ENCODE results near the gene HSD11B1.
A peak's percentile ranks its signal among the peaks of the same experiment; 100 is the strongest.
"Not testable (repeated sequence)": the region's sequence is repeated elsewhere in the genome, so short reads cannot be mapped to it uniquely, and the experiment has no call there.

HSD11B1 gene

GRCh38 chr1:209675565-209676154, 29.0 kb upstream of the HSD11B1 start:
- ATAC-seq, result no peak
- Mint-ChIP-seq H3K27ac (peak overlapping the region; percentile 51), H3K9me3 (peaks cover 4% of the 10 kb centered on the region), H3K27me3 (peaks cover 55% of the 10 kb centered on the region), H3K4me1 (peaks cover 40% of the 10 kb centered on the region), H3K36me3 (no peaks in the 10 kb centered on the region), H3K4me3 (peak overlapping the region; percentile 72)

GRCh38 chr1:209678981-209679539, 25.6 kb upstream of the HSD11B1 start:
- H3K4me3 Mint-ChIP-seq, result no peak overlapping the region
- H3K27me3 Mint-ChIP-seq, result peaks cover 64% of the 10 kb centered on the region
- no peak overlapping the region for H3K27ac Mint-ChIP-seq
- no peaks in the 10 kb centered on the region for H3K9me3 Mint-ChIP-seq
- peaks cover 20% of the 10 kb centered on the region for H3K4me1 Mint-ChIP-seq
- ATAC-seq, result no peak
- no peaks in the 10 kb centered on the region for H3K36me3 Mint-ChIP-seq

DNA sequence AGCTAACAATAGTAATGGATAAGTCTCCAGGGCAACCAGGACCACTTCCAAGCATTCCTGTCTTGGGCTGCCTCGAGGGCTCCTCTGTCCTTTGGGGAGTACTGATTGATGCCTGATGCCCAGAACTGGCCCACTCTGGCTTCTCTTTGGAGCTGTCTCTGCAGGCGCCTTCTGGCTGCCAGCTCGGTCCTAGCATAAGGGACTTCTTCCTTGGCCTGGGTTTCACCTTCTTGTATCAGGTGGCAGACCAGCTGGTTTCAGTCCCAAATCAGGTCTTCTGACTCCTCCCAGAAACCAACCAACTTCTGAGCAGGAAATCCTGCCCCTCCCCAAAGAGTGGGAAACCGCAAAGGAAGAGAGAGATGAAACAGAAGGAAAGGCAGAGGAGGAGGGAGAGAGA, 18.8 kb upstream of the HSD11B1 start:
- Mint-ChIP-seq H3K9me3 (no peaks in the 10 kb centered on the region), H3K27ac (no peak overlapping the region), H3K36me3 (no peaks in the 10 kb centered on the region), H3K4me3 (no peak overlapping the region), H3K27me3 (peaks cover 9% of the 10 kb centered on the region), H3K4me1 (peaks cover 9% of the 10 kb centered on the region)
- no peak for ATAC-seq

- peaks cover 6% of the 10 kb centered on the region for H3K27me3 Mint-ChIP-seq
- H3K36me3 Mint-ChIP-seq, result no peaks in the 10 kb centered on the region
- H3K4me3 Mint-ChIP-seq, result no peak overlapping the region
- peaks cover 9% of the 10 kb centered on the region for H3K4me1 Mint-ChIP-seq
- ATAC-seq, result no peak
- H3K9me3 Mint-ChIP-seq, result no peaks in the 10 kb centered on the region
- H3K27ac Mint-ChIP-seq, result no peak overlapping the region
Observed at GRCh38 chr1:209686322-209686721, 18.3 kb upstream of the HSD11B1 start.

DNA sequence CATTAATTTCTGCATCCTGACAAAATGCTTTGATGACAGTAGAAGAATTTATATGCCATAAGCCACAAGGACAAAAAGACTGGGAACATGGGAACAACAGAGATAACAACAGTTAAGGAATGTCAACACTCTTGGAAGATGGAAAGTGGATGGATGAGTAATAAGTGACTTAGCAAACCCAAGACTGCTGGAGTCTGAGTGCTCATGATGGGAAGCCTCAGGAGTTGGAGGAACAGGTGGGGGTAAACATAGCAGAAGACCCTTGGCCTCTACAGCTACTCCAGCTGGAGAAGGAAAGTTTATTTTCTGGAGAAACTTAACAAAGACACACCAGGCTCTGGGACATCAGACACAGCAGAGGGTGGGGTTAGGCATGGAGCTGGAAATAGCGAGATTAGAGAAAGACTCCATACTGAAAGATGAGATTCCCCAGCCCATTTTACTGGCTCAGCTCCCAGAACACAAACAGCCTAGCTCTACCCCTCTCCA, 15.9 kb upstream of the HSD11B1 start:
- peaks cover 4% of the 10 kb centered on the region for H3K27me3 Mint-ChIP-seq
- no peak overlapping the region for H3K27ac Mint-ChIP-seq
- H3K4me1 Mint-ChIP-seq, result peaks cover 15% of the 10 kb centered on the region

GRCh38 chr1:209689477-209689876, 15.2 kb upstream of the HSD11B1 start:
- Mint-ChIP-seq H3K9me3 (no peaks in the 10 kb centered on the region), H3K4me3 (no peak overlapping the region), H3K27me3 (peaks cover 11% of the 10 kb centered on the region), H3K36me3 (no peaks in the 10 kb centered on the region), H3K27ac (no peak overlapping the region), H3K4me1 (peaks cover 15% of the 10 kb centered on the region)
- ATAC-seq, result no peak

More for the DNA sequence above, 15.9 kb upstream of the HSD11B1 start:
- Mint-ChIP-seq H3K36me3 (no peaks in the 10 kb centered on the region), H3K4me3 (no peak overlapping the region), H3K9me3 (no peaks in the 10 kb centered on the region)
- ATAC-seq, result no peak

- no peak for ATAC-seq
- Mint-ChIP-seq H3K36me3 (no peaks in the 10 kb centered on the region), H3K4me3 (no peak overlapping the region), H3K27me3 (peaks cover 19% of the 10 kb centered on the region), H3K27ac (no peak overlapping the region), H3K4me1 (peaks cover 9% of the 10 kb centered on the region), H3K9me3 (no peaks in the 10 kb centered on the region)
Observed at GRCh38 chr1:209691237-209691636, 13.4 kb upstream of the HSD11B1 start.

DNA sequence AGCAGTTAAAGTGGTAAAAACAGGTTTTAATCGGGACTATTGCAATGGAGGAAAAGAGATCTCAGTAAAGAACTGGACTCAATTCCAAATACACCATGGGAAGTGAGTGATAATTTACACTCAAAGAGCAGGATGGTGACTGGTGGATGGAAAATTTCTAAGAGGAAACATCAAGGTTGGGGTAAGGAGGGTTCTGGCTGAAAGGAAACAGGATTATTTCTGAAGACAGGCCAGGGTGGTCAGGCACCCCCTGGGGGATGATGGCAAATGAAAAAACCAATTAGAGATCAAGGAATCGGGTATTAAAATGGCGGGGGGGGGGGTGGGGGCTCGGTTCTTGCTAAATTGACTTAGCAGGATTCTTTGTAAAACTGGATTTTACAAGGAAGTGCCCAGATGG, 12.3 kb upstream of the HSD11B1 start:
- H3K27me3 Mint-ChIP-seq, result peaks cover 19% of the 10 kb centered on the region
- H3K4me3 Mint-ChIP-seq, result no peak overlapping the region
- H3K27ac Mint-ChIP-seq, result peak overlapping the region; percentile 3
- no peaks in the 10 kb centered on the region for H3K36me3 Mint-ChIP-seq
- H3K4me1 Mint-ChIP-seq, result peaks cover 6% of the 10 kb centered on the region
- no peaks in the 10 kb centered on the region for H3K9me3 Mint-ChIP-seq
- ATAC-seq, result no peak

GRCh38 chr1:209692745-209693504, 11.7 kb upstream of the HSD11B1 start:
- H3K27me3 Mint-ChIP-seq, result peaks cover 19% of the 10 kb centered on the region
- H3K36me3 Mint-ChIP-seq, result no peaks in the 10 kb centered on the region
- H3K27ac Mint-ChIP-seq, result peak overlapping the region; percentile 3
- peak; percentile 57 for ATAC-seq
- H3K4me3 Mint-ChIP-seq, result no peak overlapping the region
- peaks cover 6% of the 10 kb centered on the region for H3K4me1 Mint-ChIP-seq
- no peaks in the 10 kb centered on the region for H3K9me3 Mint-ChIP-seq

DNA sequence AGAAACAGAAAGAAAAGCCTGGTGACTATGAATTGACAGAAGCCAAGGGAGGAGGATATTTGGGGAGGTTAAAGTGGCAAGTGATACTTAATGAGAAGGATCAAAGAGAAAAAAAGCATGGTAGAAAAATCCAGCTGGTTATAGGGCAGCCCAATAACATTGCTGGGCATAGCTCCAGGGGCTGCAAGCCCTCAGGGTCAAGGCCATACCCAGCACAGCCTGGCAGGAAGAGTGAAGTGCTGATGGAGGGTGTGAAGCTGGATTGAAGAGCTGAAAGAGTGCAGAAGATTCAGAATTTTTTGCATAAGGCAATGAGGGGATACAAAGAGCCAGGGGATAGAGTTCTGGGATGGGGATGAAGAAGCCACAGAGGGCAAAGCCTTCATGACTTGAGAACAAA, 8.0 kb upstream of the HSD11B1 start:
- Mint-ChIP-seq H3K36me3 (no peaks in the 10 kb centered on the region), H3K27ac (no peak overlapping the region), H3K27me3 (peaks cover 27% of the 10 kb centered on the region), H3K4me1 (peaks cover 6% of the 10 kb centered on the region), H3K4me3 (no peak overlapping the region), H3K9me3 (peaks cover 3% of the 10 kb centered on the region)
- ATAC-seq, result no peak

GRCh38 chr1:209697126-209697525, 7.5 kb upstream of the HSD11B1 start:
- Mint-ChIP-seq H3K36me3 (no peaks in the 10 kb centered on the region), H3K27ac (no peak overlapping the region), H3K4me1 (peaks cover 6% of the 10 kb centered on the region), H3K9me3 (peaks cover 3% of the 10 kb centered on the region), H3K27me3 (peaks cover 27% of the 10 kb centered on the region), H3K4me3 (no peak overlapping the region)
- no peak for ATAC-seq

GRCh38 chr1:209700686-209701085, 4.0 kb upstream of the HSD11B1 start:
- H3K4me1 Mint-ChIP-seq, result peaks cover 11% of the 10 kb centered on the region
- not testable (repeated sequence) for H3K9me3 Mint-ChIP-seq, H3K4me3 Mint-ChIP-seq, ATAC-seq, H3K27me3 Mint-ChIP-seq, H3K27ac Mint-ChIP-seq, H3K36me3 Mint-ChIP-seq

GRCh38 chr1:209702832-209703231, 1.8 kb upstream of the HSD11B1 start:
- peaks cover 8% of the 10 kb centered on the region for H3K27me3 Mint-ChIP-seq
- no peak for ATAC-seq
- H3K27ac Mint-ChIP-seq, result no peak overlapping the region
- peaks cover 11% of the 10 kb centered on the region for H3K4me1 Mint-ChIP-seq
- H3K36me3 Mint-ChIP-seq, result no peaks in the 10 kb centered on the region
- H3K4me3 Mint-ChIP-seq, result no peak overlapping the region
- H3K9me3 Mint-ChIP-seq, result peaks cover 3% of the 10 kb centered on the region

DNA sequence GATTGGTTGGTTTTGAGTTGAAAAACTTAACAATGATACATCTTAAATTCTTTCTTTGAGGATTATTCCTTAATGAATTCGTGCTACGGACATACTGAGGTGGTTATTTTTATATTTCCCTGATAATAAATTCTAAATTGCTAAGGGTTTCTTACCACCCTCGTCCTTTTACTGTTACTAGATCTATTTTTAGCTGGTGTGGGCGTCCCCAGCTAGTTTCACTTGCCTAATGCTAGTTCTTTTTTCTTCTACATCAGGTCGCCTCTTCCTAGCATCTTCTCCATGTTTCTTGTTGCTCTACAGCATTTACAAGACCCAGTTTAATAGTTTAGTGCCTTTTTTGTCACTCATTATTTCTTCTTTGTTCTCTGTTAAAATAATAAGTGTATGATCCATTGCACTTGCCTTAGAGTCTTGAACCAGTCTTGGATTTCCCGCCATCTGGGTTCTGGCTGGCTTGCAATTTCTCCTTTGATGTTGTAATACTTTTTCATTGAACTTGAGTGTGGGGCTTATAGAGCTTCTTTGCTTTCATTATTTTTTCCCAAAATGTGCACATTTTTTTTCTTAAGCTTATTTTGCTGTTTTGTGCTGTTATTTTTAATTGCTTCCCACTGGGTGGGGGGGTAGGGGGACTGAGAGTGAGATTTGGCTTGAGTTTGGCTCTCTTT, 677 bp upstream of the HSD11B1 start:
- peak overlapping the region; percentile 13 for H3K4me3 Mint-ChIP-seq
- peak; percentile 31 for ATAC-seq
- peaks cover 1% of the 10 kb centered on the region for H3K27me3 Mint-ChIP-seq
- no peak overlapping the region for H3K27ac Mint-ChIP-seq
- H3K9me3 Mint-ChIP-seq, result peaks cover 3% of the 10 kb centered on the region
- peaks cover 11% of the 10 kb centered on the region for H3K4me1 Mint-ChIP-seq
- no peaks in the 10 kb centered on the region for H3K36me3 Mint-ChIP-seq

GRCh38 chr1:209705033-209705598, 470 bp downstream of the HSD11B1 start:
- Mint-ChIP-seq H3K27ac (no peak overlapping the region), H3K9me3 (peaks cover 3% of the 10 kb centered on the region), H3K36me3 (no peaks in the 10 kb centered on the region), H3K27me3 (no peaks in the 10 kb centered on the region), H3K4me1 (peaks cover 14% of the 10 kb centered on the region), H3K4me3 (no peak overlapping the region)
- ATAC-seq, result no peak

Data from stimulated activated memory B cell treated with anti-CD40 and anti-IgM and Interleukin-4, amounts not matched to agents 10 μg/mL and 1 μg/mL and 100 μg/mL, for 72 hours (primary cell).